ENCODE results near the gene FOXRED2.

DNA sequence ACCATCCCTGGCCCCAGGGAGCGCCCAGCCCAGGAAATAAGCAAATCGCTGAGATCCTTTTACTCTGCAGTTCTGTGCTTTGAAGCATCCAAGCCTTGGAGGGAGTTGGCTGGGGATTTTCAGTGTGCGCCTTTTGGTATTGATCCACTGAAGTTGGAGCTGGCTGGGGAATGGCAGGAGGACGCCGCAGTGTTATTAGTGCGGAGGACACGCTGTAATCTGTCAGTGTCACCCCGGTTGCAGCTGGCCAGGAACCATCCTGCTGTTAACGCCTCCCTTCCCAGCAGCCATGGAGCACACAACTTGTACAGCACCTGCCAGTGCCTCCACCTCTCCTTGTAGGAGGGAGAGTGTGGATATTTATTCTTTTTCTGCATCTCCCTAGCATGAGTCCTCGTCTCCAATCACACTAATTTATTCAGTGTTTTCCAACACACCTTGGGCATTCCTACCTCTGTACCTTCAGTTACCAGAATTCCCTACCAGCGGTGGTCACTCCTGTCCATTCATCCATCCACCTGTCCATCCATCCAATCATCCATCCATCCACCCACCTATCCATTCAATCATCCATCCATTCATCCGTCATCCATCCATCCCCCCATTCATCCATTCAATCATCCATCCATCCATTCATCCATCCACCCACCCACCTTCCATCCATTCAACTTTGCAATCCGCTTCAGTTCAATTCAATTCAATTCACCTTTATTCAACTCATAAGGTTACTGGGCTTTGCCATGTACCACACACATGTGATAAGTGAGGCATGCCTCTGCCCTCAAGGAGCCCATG, 44.1 kb upstream of the FOXRED2 start:
- no peak for TF ChIP-seq EP300 (IDR thresholded peaks at IDR 0.05; ENCODE audit: borderline replicate concordance in 1 of 2, low read depth in 1 of 2, low read length in 1 of 2)
- no peak for TF ChIP-seq POLR2AphosphoS5 (IDR thresholded peaks at IDR 0.05; ENCODE audit: low read depth, low read length)
- no peak for TF ChIP-seq EZH2phosphoT487 (IDR thresholded peaks at IDR 0.05; ENCODE audit: borderline replicate concordance, low read depth)
- TF ChIP-seq CTCF (IDR thresholded peaks at IDR 0.05) = no peak
- no peak for TF ChIP-seq TAF1 (IDR thresholded peaks at IDR 0.05; ENCODE audit: borderline replicate concordance, low read depth, low read length)
- no peak for TF ChIP-seq FOXM1 (IDR thresholded peaks at IDR 0.05; ENCODE audit: low read depth)

All from SK-N-SH (cell line).